Endometrial microvascular endothelial cells (primary cell): Measurements from ENCODE around the gene ZMYM2. TPM values are rescaled to one million over a fixed set of nuclear protein-coding genes. Genes with fewer than 3 reads are reported as not detected.

Experiments used
- in situ Hi-C: cut with HindIII; loops from 2 replicates; pipeline ENCODE4 v1.10.0; 2017; ENCODE audit warnings: low sequenced_read_pairs, low pct_unique_long_range_greater_than_20kb; ENCODE audit errors: inconsistent ontology term
- total RNA-seq: library from RNA; depleted of rRNA; stranded (reverse); fragments of >200 nt; gene quantifications from one replicate; pipeline ENCODE4 v1.2.3, GENCODE V29; 2015; ENCODE audit errors: inconsistent ontology term

Gene ZMYM2
- total RNA-seq, 1 donor from 2014 or later, result 28.2 TPM

DNA sequence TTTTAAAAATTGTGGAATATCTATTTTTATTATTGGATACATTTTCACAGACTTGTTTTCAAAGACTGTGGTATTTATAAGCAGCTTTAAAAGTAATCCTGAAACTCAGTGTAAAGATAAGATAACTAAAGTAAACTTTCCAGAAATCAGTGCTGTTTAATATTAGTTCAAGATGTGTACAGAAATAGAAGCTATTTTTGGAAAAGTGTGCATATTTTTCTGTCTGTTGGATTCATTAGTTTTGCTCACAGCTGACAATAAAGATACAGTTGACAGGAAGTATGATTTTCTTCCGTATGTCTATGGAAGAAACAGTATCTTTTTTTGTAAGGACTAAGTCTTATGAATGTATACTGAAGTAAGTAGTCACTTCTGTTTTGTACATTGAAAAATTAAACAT lies 116.4 kb downstream of the ZMYM2 start:
- in situ Hi-C loops, result no loop called here

DNA sequence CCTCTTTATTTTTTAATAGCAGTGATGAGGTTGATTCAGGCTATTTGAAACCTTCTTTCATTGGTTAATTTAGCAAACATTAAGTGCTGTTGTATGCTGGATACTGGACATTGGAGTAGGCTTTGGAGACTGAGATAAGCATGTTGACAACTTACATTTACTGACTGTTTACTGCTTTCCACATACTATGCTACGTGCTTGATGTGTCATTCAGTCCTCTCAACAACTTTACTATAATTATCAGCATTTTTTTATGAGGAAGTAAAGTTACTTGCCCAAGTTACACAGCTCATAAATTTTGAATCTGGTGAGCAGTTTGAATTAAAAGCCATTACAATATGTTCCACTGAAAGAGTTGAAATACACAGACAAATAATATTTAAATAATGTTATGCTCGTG lies 118.6 kb downstream of the ZMYM2 start:
- in situ Hi-C loops, result no loop called here

GRCh38 chr13:20080377-20081164 lies 122.0 kb downstream of the ZMYM2 start:
- in situ Hi-C loops, result no loop called here

DNA sequence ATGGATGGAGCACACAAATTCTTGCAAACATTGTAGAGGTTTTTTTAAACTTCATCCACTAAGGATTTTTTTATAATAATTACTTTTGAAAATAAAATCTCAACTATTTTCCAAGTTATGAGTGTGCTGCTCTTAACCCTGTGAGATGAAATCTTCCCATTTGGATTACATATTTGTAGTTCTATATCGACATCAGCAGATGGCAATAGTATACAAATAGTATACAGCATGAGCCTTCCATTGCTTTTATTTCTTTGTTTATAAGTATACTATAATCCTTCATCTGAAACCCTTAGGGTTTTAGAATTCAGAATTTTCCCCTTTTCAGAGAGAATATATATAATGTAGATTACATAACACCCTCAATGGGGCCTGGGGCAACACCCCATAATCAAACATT lies 131.8 kb downstream of the ZMYM2 start:
- in situ Hi-C loops, result no loop called here

- in situ Hi-C loops, result no loop called here
Observed at GRCh38 chr13:20093951-20094350, 135.4 kb downstream of the ZMYM2 start.

- in situ Hi-C loops, result no loop called here
Observed at GRCh38 chr13:20099319-20099718, 140.8 kb downstream of the ZMYM2 start.

GRCh38 chr13:20101467-20102316 lies 143.2 kb downstream of the ZMYM2 start:
- in situ Hi-C loops, result no loop called here

- in situ Hi-C loops, result no loop called here
Observed at GRCh38 chr13:20102525-20103180, 144.1 kb downstream of the ZMYM2 start.

GRCh38 chr13:20105161-20105689 lies 146.7 kb downstream of the ZMYM2 start:
- in situ Hi-C loops, result no loop called here

- in situ Hi-C loops, result no loop called here
Observed at GRCh38 chr13:20106742-20107141, 148.2 kb downstream of the ZMYM2 start.

- in situ Hi-C loops, result no loop called here
Observed at GRCh38 chr13:20109037-20109436, 150.5 kb downstream of the ZMYM2 start.

DNA sequence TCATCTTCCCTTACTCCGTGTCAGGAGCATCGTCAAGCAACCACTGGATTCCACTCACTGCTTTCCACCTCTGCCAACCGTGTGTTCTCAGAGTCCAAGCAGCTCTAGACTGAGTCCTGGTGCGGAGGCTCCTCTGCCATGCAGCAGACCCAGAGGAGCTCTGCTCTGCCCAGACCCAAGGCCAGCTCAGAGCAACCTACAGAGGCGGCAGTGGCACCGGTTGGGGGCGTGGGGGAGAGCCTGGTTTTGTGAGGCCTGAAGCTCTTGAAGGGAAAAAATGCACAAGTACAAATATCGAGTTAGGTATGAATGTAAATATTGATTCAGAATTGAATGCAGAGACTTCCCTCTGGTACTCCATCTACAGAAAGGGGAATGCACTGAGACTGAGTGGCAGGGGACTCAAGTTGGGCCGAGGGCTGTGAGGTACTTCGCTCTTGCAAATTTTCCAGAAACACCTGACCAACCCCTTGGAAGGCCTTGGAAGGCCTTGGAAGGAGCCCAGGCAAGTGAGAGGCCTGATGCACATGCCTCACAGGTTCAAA lies 155.6 kb downstream of the ZMYM2 start:
- in situ Hi-C loops, result no loop called here

DNA sequence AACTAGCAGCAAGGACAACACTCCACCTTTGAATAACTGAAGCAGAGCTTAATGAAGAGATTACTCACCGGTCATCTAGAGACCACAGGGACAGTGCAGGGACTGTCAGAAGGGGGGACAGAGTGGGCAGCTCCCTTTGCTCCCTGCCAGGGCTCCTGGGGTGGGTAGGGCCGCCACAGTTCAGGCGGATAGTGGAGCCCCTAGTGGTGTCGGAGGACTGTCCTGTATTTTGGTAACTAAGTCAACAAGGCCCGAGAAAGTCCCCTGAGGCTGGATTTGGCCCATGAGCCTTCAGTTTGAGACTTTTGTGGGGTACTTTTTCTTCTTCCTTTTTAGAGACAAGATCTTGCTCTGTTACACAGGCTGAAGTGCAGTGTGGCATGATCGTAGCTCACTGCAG lies 157.7 kb downstream of the ZMYM2 start:
- in situ Hi-C loops, result no loop called here

DNA sequence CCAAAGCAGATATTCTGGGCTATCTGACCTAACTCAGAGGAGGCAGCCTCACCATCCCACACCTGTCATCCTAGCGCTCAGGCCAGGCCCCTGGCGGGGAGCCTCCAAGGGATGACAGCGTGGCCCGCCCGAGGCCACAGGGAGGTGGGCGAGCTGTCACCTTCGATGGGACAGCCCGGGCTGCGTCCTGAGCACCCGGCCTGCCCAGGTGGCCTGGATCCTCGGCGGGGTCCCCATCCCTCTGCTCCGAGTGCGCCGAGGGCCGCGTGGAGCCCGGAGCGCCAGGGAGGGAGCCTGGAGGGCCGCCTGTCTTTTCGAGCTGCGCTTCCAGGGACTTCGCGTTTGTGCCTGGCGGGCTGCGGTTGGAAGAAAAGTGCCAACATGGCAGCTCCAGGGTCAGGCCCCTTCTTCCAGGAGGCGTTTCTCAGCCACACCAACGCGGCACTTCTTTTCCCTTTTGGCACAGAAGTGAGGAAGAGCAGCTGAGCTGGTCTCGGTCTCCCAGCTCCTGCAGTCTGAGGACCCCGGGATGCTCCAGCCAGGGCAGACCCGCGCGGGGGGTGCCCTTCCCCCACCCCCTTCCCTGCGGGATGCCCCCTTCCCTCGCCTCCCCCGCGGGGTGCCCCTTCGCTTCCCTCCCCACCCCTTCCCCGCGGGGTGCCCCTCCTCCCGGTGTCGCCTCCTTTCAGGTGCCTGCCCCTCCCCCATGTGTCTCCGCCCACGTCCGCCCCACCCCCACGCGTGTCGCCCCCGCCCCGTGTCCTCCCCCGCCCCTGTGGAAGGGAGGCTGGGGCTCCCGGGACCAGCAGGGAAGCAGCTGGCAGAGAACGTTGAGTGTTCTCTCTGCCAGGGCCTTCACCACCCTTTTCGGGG lies 160.0 kb downstream of the ZMYM2 start:
- in situ Hi-C loops, result no loop called here

- in situ Hi-C loops, result no loop called here
Observed at GRCh38 chr13:20119960-20120359, 161.4 kb downstream of the ZMYM2 start.

GRCh38 chr13:20121159-20121525 lies 162.6 kb downstream of the ZMYM2 start:
- in situ Hi-C loops, result no loop called here

- in situ Hi-C loops, result no loop called here
Observed at GRCh38 chr13:20124303-20124702, 165.8 kb downstream of the ZMYM2 start.

GRCh38 chr13:20125129-20125782 lies 166.7 kb downstream of the ZMYM2 start:
- in situ Hi-C loops, result no loop called here
